NCI-H2029 (cell line): ENCODE data around the gene CCL21.

ENCODE experiments used
- DNase-seq: peaks from one replicate; lab custom pipeline; 2025; lab: John Stamatoyannopoulos, UW

The CCL21 gene

GRCh38 chr9:34709196-34709978 lies 549 bp downstream of the CCL21 start:
- no peak for DNase-seq

- DNase-seq = no peak
Measured at GRCh38 chr9:34707130-34707529, 2.8 kb downstream of the CCL21 start.

GRCh38 chr9:34701769-34702736 lies 7.9 kb downstream of the CCL21 start:
- peak; percentile 72 for DNase-seq

DNA sequence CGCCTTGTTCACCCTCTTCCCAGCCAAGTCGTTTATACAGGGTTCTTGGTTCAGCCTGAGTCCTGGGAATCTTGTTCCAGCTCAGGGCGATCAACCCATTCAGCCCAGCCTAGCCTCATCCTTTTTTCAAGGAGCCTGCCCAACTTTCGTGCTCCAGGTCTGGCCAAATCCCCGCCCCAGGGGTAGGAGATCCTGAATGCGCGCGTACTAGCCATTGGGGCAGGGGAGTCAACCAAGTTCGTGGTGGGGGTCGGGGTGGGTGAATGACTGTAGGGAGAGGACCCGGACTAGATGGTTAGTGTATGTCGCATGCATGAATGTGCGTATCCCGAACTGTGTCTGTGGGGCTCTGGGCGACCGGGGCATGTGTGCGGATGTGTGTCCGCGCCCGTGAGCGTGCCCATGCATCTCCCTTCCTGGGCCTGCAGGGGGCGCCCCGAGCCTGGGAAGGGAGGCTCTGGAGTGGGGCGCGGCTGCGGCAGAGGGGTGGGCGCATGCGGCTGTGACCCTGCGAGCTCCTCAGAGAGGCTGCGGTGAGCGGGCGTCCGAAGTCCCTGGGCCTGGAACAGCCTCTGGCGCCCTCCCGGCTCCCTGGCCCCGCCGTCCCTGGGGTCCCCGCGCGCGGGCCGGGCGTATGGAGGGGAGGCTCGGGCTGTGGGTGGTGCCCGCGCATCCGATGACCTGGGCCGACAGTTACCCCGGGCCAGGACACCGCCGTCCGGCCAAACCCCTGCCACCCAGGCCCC lies 8.7 kb downstream of the CCL21 start:
- peak; percentile 72 for DNase-seq

DNA sequence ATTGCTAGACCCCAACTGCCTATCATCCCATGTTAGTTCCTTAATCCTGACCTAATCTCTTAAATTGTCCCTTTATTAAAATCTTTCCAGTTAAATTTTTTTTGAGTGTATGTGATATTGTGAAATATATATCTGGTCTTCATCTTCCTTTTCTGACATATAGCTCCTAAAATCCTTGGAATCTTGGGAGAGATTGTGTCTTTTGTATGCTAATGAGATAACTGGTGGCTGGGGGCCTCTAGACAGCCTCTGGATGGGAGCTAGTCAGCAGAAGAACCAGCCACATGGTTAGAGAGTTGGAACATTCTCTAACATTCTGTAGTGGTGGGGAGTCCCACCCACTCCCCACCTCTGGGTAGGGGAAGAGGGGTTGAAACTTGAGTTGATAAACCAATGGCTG lies 15.1 kb downstream of the CCL21 start:
- DNase-seq = no peak

DNA sequence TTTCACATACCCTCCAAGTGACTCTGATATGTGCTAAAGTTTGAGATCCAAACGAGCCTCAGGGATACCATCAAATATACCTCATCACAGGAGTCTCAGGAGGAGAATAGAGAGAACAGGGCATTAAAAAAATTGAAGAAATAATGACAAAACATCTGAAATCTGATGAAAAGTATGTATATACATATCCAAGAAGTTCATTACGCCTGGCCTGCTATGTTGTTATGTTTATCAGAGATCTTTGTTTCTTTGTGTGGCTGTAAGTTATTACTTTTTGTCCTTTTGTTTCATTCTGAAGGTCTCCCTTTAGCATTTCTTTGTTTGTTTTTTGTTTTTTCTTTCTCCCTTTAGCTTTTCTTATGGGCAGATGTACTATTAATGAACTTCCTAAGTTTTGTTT lies 16.4 kb downstream of the CCL21 start:
- no peak for DNase-seq

DNA sequence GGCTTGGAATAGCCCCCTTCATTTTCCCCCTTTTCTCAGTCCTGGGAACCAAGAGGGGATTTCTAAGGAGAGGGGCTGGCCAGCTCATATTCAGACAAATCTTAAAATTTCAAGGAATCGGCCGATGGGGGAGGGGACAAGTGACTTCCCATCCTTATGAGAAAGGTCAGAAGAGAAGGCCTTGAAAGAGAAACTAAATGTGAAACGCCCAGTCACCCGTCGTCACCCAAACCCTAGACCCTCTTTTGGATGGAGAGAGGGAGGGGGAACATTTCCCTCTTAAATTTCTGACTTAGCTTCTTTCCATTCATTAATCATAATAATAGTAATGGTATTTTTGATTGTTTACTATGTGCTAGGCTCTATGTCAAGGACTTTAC lies 18.0 kb downstream of the CCL21 start:
- no peak for DNase-seq

DNA sequence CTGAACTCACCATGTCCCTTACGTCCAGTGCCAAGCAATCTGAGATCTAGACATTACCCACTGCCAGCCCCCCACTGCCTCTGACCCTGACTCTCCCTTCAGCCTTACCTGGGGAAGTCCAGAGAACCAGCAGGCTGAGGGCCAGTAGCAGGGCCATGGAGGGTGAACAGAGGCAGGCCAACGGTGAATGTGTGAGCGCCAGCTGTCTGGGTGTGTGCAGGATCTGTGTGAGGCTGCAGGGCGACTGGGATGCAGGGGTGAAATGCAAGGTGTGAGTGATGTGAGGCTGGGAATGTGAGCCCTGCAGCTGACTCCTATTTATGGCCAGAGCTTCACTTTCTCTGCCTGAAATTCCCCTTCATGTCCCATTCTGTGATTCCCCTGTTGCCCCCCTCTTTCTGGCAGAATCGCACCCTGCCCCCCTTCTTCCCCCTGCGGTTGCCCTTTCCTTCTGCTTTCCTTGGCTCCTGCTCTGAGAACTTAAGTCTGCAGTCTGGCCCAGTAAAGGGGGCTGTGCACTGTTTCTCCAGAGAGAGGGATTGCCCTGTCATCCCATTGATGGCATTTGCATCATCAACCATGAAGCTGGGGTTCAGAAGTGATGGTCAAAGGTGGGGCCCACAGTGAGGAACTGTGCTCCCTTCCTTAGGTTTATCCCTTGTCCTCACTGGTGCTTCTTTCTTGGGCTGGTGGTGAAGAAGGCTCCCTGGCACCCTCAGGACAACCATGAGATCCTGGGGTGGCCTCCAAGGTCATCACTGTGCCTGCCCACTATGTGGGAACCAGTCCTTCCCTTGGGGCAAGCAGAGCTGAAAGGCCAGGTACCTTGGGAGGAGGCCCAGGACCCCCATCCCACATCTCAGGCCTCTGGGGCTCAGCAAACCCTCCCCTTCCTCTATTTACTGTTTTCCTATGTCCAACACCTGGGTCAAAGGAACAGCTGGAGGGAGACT lies 18.7 kb downstream of the CCL21 start, which contains the start of gene CCL19:
TSS of gene CCL19 (minus strand) at position 294 of the 953 bp plus-strand sequence. CDS start at position 157, 137 bp downstream.
- no peak for DNase-seq

DNA sequence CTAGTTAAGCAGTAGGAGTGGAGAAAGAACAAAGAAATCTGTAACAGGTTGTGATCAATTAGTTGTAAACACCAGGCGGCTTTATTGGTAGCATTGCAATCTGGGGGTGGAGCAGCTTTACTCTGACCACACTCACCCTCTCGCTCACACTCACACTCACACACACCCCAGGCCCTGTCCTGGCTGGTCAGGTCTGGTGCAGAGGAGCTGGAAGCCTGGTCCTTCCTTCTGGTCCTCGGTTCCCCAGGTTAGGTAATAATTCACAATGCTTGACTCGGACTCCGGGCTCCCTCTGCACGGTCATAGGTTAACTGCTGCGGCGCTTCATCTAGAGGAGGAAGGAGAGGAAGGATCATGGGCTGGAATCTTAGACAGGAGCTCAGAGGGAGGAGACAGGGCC lies 20.4 kb downstream of the CCL21 start:
- DNase-seq = no peak

DNA sequence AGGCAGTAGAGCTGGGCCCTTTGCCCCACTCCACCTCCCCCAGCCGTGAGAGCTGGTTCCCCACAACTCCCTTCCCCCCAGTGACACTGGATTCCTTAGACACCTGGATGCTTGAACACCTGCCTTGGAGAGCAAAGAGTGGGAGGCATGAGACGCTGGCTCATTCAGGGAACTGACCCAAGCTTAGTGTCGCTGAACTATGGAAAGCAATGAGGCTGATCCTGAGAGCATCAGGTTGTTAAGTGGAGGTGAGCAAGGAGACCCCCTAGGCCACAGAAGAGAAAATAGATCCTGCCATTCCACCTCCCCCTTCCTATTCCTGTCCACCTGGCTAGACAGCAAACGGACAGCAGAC lies 20.8 kb downstream of the CCL21 start:
- peak; percentile 45 for DNase-seq

- no peak for DNase-seq
Measured at GRCh38 chr9:34688329-34689115, 21.4 kb downstream of the CCL21 start.

- no peak for DNase-seq
Measured at GRCh38 chr9:34687276-34688030, 22.5 kb downstream of the CCL21 start.

- no peak for DNase-seq
Measured at GRCh38 chr9:34686732-34687131, 23.2 kb downstream of the CCL21 start.

GRCh38 chr9:34686231-34686630 lies 23.7 kb downstream of the CCL21 start:
- no peak for DNase-seq

DNA sequence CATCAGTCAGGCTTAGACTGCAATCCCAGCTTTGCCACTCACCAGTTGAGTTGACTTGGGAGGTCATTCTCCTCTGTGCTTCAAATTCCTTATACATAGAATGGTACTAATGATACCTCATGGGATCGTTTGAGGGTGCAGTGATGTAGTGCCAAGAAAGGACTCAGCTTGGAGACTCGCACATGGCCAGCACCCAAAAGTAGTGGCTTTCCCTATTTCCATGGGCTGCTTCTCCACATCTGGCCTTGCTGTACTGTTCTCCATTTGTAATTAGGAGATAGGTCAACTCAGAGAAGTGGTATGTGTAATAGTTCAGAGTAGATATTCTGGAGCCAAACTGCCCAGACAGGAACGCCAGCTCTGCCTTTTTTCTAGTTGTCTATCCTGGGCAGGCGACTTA lies 24.3 kb downstream of the CCL21 start:
- DNase-seq = no peak

GRCh38 chr9:34684816-34685215 lies 25.1 kb downstream of the CCL21 start:
- DNase-seq = no peak

- DNase-seq = no peak
Measured at GRCh38 chr9:34684145-34684544, 25.8 kb downstream of the CCL21 start.

GRCh38 chr9:34675869-34676268 lies 34.1 kb downstream of the CCL21 start:
- no peak for DNase-seq

DNA sequence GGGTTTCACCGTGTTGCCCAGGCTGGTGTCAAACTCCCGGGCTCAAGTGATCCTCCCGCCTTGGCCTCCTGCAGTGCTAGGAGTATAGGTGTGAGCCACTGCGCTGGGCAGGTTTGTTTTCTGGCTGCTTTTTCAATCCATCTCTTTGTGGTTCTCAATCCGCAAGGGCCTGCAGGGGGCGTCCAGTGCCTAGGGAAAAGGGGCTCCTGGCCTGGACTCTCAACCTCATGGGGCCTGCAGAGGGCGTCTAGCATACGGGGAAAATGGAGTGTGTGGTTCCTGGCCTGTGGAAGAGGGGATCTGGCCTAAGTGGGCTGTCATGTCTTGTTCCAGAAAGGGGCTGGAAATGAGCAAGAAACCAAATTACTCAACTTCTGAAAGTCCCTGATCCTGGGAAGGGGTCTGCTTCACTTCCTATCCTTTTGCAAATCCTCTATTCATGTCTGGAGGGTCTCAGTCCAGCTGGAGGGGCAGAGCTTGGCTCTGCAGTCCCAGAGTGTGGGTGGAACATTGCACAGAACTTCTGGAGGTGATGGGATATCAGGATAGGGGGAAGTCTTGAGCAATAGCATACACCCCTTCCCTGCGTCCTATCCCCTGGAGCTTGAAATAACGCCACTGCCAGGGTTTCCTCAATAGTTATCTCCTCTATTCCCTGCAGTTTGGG lies 34.8 kb downstream of the CCL21 start:
- peak; percentile 39 for DNase-seq
